PFSK-1 (cell line): ENCODE data around the gene PES1.

ENCODE experiments used
- POLR2AphosphoS5 ChIP-seq: IDR thresholded peaks from 2 replicates; pipeline ENCODE4 v1.6.1; 2012; ENCODE audit warnings: low read depth, mild to moderate bottlenecking, control low read depth, low read length, moderate library complexity
- TAF1 ChIP-seq: IDR thresholded peaks from 2 replicates; pipeline ENCODE4 v1.6.1; 2012; ENCODE audit warnings: low read length, control low read depth, borderline replicate concordance; ENCODE audit not compliant: insufficient read depth
- TF ChIP-seq, protein P1 (sequence below), 2 experiments: IDR thresholded peaks; 2 replicates each; pipeline versions ENCODE4 v1.6.1 to v1.8.0; 2011 to 2012; ENCODE audit warnings: low read depth in 2 of 2, low read length in 2 of 2, control low read depth in 1 of 2, inconsistent platforms in 1 of 2, mild to moderate bottlenecking in 1 of 2, moderate library complexity in 1 of 2; ENCODE audit not compliant: insufficient read depth in 1 of 2

DNA sequence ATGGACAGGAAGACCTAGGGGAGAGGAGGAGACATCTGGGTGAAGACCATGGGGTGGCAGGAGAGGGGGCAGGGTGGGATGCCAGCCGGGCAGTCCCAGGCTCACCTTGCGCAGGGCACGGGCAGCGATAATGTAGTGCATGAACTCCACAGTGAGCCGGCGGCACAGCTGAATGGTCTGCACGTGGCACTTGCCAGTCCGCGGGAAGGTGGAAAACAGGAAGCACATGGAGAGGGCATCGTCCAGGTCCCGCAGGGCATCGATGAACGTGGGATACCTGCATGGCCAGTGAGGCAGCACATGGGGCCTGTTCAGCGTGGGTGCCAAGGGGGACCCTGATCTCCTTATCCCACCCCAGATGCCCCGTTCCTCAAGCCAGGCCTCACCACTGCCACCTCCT is 7.3 kb downstream of the PES1 start:
- TF ChIP-seq TAF1 (no peak), POLR2AphosphoS5 (no peak)
- TF ChIP-seq, protein P1, sequence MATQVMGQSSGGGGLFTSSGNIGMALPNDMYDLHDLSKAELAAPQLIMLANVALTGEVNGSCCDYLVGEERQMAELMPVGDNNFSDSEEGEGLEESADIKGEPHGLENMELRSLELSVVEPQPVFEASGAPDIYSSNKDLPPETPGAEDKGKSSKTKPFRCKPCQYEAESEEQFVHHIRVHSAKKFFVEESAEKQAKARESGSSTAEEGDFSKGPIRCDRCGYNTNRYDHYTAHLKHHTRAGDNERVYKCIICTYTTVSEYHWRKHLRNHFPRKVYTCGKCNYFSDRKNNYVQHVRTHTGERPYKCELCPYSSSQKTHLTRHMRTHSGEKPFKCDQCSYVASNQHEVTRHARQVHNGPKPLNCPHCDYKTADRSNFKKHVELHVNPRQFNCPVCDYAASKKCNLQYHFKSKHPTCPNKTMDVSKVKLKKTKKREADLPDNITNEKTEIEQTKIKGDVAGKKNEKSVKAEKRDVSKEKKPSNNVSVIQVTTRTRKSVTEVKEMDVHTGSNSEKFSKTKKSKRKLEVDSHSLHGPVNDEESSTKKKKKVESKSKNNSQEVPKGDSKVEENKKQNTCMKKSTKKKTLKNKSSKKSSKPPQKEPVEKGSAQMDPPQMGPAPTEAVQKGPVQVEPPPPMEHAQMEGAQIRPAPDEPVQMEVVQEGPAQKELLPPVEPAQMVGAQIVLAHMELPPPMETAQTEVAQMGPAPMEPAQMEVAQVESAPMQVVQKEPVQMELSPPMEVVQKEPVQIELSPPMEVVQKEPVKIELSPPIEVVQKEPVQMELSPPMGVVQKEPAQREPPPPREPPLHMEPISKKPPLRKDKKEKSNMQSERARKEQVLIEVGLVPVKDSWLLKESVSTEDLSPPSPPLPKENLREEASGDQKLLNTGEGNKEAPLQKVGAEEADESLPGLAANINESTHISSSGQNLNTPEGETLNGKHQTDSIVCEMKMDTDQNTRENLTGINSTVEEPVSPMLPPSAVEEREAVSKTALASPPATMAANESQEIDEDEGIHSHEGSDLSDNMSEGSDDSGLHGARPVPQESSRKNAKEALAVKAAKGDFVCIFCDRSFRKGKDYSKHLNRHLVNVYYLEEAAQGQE (IDR thresholded peaks at IDR 0.05; ENCODE audit: insufficient read depth in 1 of 2, low read depth in 2 of 2, low read length in 2 of 2): no peak
